Breast epithelium (tissue), 4 donors: Measurements from ENCODE around the gene ZNF700. TPM values are rescaled to one million over a fixed set of nuclear protein-coding genes. Genes with fewer than 3 reads are reported as not detected.

Experiments
- DNase-seq, 2 donors: peaks; one replicate each; pipeline ENCODE4 v3.0.0-alpha.2; 2019; ENCODE audit warnings: low spot score in 2 of 2
- H3K27ac ChIP-seq, 2 donors: fragments of 200-600 bp; sonication (generic) in 1 of 2; one replicate each; pipeline ENCODE4 v1.5.1; 2016 to 2019; ENCODE audit warnings: mild to moderate bottlenecking in 1 of 2
- H3K27me3 ChIP-seq, 2 donors: fragments of 200-600 bp; sonication (generic) in 1 of 2; one replicate each; pipeline versions ENCODE4 v1.5.1 to v1.6.0; 2017 to 2019; ENCODE audit warnings: control low read depth in 1 of 2, mild to moderate bottlenecking in 1 of 2
- H3K36me3 ChIP-seq: fragments of 200-600 bp; one replicate; pipeline ENCODE4 v1.5.1; 2019
- H3K4me1 ChIP-seq, 2 donors: fragments of 200-600 bp; sonication (generic); one replicate each; pipeline ENCODE4 v1.5.1; 2016 to 2019; ENCODE audit warnings: control low read depth in 1 of 2
- H3K4me3 ChIP-seq, 3 donors: fragments of 200-600 bp; sonication (generic); 1 replicate in 2 of 3; 2 replicates in 1 of 3; pipeline ENCODE4 v1.5.1; 2016 to 2019; ENCODE audit warnings: mild to moderate bottlenecking in 3 of 3, moderate library complexity in 2 of 3
- H3K9me3 ChIP-seq, 2 donors: fragments of 200-600 bp; sonication (generic) in 1 of 2; one replicate each; pipeline ENCODE4 v1.5.1; 2016 to 2019; ENCODE audit warnings: control low read depth in 1 of 2
- POLR2A ChIP-seq: fragments of 450-650 bp; IDR thresholded peaks from one replicate; pipeline ENCODE4 v1.6.1; 2016; ENCODE audit warnings: antibody characterized with exemption, mild to moderate bottlenecking, moderate library complexity
- POLR2AphosphoS5 ChIP-seq, 3 donors: sonication (generic); formaldehyde crosslinking; IDR thresholded peaks; one replicate each; pipeline ENCODE4 v1.6.1; 2017; ENCODE audit warnings: antibody characterized with exemption in 3 of 3
- intact Hi-C: fragments of 100-400 bp; cut with DNase I; formaldehyde crosslinking; loops from one replicate; pipeline ENCODE4 v1.15.1; 2023; ENCODE audit warnings: low total_unique reads
- total RNA-seq, 3 donors: library from RNA; depleted of rRNA; stranded (reverse); fragments of >200 nt; gene quantifications; one replicate each; pipeline ENCODE4 v1.1.0, GENCODE V29; 2016
- TF ChIP-seq, protein P1 (sequence below), 3 donors: fragments of 450-650 bp; IDR thresholded peaks; one replicate each; pipeline ENCODE4 v1.5.1; 2016 to 2017; ENCODE audit warnings: antibody characterized with exemption in 3 of 3, mild to moderate bottlenecking in 3 of 3, moderate library complexity in 3 of 3

The ZNF700 gene
- total RNA-seq, 3 donors from 2014 or later, result 13.8 to 32.9 (median 22.3) TPM

DNA sequence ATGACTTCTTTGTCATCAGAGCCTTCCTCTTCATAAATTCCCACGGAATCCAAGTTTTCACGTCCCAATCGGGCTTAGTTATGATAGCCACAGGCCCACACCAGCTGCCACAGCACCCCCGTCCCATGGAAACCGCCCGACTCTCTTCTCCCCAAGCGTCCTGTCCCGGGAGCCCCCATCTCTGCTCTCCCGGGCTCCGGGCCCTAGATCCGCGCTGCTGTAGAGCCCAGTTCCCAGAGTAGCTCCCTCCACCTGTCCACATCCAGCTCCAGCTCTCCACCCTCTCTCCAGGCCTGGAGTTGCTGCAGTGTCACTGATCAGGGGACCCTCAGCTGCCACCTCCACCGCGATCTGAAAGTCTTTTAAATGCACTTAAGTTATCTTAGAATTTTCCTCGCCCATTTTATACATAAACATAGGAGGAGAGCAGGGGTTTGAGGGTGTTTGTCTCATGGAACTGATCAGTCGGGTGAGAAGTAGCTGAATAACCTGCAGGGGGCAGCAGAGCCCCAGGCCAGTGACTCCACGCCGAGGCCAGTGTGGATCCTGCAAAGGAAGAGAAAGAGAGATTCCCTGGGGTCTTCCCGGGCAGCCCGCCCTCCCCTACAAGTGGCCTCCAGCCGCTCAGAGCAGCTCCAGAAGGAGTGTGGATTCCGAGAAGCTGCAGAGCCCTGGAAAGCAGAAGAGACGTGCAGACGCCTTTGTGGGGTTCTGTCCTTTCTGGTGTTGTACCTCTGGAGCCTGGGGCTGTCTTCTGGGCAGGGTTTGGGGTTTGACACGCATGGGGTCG is 38.9 kb downstream of the ZNF700 start:
- DNase-seq, result peak; percentile 51 to 79
- Histone ChIP-seq H3K9me3 (no peaks in the 10 kb centered on the region), H3K36me3 (no peaks in the 10 kb centered on the region), H3K4me3 (peak overlapping the region in 1 of 3 donors; percentile 88), H3K27me3 (no peaks in the 10 kb centered on the region), H3K27ac (peak overlapping the region; percentile 98 to 100), H3K4me1 (peaks cover 7% of the 10 kb centered on the region in 2 donors)
- TF ChIP-seq POLR2AphosphoS5 (IDR thresholded peaks at IDR 0.05), result no peak
- TF ChIP-seq POLR2A, result no peak
- TF ChIP-seq, protein P1, sequence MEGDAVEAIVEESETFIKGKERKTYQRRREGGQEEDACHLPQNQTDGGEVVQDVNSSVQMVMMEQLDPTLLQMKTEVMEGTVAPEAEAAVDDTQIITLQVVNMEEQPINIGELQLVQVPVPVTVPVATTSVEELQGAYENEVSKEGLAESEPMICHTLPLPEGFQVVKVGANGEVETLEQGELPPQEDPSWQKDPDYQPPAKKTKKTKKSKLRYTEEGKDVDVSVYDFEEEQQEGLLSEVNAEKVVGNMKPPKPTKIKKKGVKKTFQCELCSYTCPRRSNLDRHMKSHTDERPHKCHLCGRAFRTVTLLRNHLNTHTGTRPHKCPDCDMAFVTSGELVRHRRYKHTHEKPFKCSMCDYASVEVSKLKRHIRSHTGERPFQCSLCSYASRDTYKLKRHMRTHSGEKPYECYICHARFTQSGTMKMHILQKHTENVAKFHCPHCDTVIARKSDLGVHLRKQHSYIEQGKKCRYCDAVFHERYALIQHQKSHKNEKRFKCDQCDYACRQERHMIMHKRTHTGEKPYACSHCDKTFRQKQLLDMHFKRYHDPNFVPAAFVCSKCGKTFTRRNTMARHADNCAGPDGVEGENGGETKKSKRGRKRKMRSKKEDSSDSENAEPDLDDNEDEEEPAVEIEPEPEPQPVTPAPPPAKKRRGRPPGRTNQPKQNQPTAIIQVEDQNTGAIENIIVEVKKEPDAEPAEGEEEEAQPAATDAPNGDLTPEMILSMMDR (IDR thresholded peaks at IDR 0.05), result peak; percentile 68 to 72 (median 69)
- intact Hi-C loops, result no loop called here

DNA sequence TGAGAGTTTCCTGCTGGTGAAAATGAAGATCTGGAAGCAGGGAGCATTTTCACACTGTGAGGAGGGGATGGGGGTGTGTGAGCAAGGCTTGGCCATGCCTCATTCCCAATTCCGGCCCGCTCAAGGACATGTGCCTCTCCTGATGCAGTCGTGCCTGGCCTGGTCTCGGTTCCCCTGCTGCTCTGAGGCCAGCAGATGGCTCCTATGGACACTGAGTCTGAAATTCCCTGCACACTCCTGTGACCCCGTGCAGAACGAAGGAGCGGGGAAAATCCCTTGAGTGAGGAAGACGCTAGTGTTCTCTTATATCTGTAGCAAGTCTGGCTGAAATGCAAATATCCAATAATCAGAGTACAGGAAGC is 39.6 kb downstream of the ZNF700 start:
- Histone ChIP-seq H3K27ac (peak overlapping the region; percentile 98 to 100), H3K27me3 (no peaks in the 10 kb centered on the region), H3K9me3 (no peaks in the 10 kb centered on the region), H3K36me3 (no peaks in the 10 kb centered on the region), H3K4me3 (peak overlapping the region; percentile 70 to 88 (median 81)), H3K4me1 (peaks cover 7% of the 10 kb centered on the region in 2 donors)
- TF ChIP-seq, protein P1 (IDR thresholded peaks at IDR 0.05), result no peak
- TF ChIP-seq POLR2AphosphoS5 (IDR thresholded peaks at IDR 0.05) (no peak), POLR2A (no peak)
- no peak for DNase-seq
- intact Hi-C loops, result no loop called here

DNA sequence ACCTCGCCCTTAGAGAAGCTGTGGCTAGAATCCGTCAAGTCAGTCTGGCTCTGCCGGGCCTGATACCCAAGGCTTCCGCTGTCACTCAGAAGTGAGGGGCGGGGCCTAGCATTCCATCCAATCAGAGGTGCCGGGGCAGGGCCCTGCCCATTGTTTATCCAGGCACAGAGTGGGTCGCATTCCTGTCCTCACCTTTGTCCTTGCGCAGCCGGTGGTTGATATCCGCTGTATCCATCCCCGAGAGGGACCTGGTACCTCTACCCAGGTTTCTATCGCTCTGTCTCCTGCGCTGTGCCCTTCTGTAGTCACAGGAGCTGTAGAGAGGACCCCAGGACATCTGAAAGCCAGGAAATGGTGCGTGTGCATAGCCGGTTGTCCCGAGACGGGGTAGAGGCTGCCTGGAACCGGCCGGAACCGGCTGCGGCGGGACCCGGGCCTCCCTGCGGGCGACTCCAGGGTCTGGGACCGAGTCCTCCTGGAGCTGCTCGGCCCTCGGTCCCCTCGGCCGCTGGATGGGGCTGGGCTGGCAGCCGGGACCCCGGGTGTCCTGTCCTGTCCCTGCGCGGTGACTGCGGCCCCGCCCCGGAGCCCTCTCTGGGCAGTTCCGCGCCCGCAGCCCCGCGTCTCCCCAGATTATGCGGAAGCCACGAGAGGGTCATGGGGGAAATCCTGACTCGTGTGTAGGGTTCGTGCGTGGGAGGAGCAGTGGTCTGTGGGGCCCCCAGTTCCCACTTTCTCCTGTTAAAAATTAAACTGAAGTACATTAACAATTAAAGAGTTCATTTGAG is 40.1 kb downstream of the ZNF700 start, which contains the start of gene ZNF763:
TSS of gene ZNF763 (plus strand) at position 183 of the 788 bp plus-strand sequence. CDS start at position 352, 169 bp downstream.
- H3K4me3 ChIP-seq, result peak within 1 kb of the TSS; percentile 70 to 88 (median 81)
- TF ChIP-seq POLR2AphosphoS5 (IDR thresholded peaks at IDR 0.05), result peak; percentile 63 to 81 (median 79)
- peak; percentile 67 for TF ChIP-seq POLR2A
- TF ChIP-seq, protein P1 (IDR thresholded peaks at IDR 0.05), result no peak
- H3K36me3 ChIP-seq, result no peaks in the 10 kb centered on the region
- intact Hi-C loops, result no loop called here
- peak within 1 kb of the TSS; percentile 98 to 100 for H3K27ac ChIP-seq
- H3K4me1 ChIP-seq, result peaks cover 7% of the 10 kb centered on the region in 2 donors
- DNase-seq, result peak; percentile 93
- H3K9me3 ChIP-seq, result no peaks in the 10 kb centered on the region
- no peaks in the 10 kb centered on the region for H3K27me3 ChIP-seq

DNA sequence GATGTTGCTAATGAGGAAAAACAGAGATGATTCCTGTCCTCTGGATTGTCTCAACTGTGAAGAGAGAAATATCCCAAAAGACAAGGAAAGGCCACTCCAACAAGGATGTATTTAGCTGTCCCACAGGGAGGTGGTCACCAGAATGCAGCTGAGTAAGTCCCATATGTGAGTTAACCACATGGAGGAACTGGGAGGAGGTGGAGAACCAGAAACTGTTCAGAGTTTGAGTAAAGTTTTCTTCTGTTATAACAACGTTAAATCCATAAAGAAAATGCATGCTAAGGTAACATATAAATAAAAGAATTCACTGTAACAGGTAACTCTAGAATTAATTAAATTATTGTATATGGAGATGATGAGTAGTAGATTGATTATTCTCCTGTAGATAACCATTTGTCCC is 45.3 kb downstream of the ZNF700 start:
- H3K36me3 ChIP-seq, result no peaks in the 10 kb centered on the region
- intact Hi-C loops, result no loop called here
- H3K27ac ChIP-seq, result no peak overlapping the region
- H3K9me3 ChIP-seq, result peaks cover 10 to 24% of the 10 kb centered on the region in 2 donors
- no peaks in the 10 kb centered on the region for H3K4me1 ChIP-seq
- TF ChIP-seq, protein P1 (IDR thresholded peaks at IDR 0.05), result no peak
- TF ChIP-seq POLR2AphosphoS5 (IDR thresholded peaks at IDR 0.05), result no peak
- no peak for TF ChIP-seq POLR2A
- DNase-seq, result no peak
- H3K27me3 ChIP-seq, result no peaks in the 10 kb centered on the region
- H3K4me3 ChIP-seq, result no peak overlapping the region
